Erythroblast (primary cell): ENCODE results near the gene SIK3.

Experiments
- GATA1 ChIP-seq: IDR thresholded peaks from 2 replicates; pipeline ENCODE4 v1.6.1; 2011; ENCODE audit warnings: low read depth, mild to moderate bottlenecking, control low read depth, low read length, moderate library complexity
- POLR2A ChIP-seq: IDR thresholded peaks from 2 replicates; pipeline ENCODE4 v1.6.1; 2011; ENCODE audit warnings: mild to moderate bottlenecking, low read length

DNA sequence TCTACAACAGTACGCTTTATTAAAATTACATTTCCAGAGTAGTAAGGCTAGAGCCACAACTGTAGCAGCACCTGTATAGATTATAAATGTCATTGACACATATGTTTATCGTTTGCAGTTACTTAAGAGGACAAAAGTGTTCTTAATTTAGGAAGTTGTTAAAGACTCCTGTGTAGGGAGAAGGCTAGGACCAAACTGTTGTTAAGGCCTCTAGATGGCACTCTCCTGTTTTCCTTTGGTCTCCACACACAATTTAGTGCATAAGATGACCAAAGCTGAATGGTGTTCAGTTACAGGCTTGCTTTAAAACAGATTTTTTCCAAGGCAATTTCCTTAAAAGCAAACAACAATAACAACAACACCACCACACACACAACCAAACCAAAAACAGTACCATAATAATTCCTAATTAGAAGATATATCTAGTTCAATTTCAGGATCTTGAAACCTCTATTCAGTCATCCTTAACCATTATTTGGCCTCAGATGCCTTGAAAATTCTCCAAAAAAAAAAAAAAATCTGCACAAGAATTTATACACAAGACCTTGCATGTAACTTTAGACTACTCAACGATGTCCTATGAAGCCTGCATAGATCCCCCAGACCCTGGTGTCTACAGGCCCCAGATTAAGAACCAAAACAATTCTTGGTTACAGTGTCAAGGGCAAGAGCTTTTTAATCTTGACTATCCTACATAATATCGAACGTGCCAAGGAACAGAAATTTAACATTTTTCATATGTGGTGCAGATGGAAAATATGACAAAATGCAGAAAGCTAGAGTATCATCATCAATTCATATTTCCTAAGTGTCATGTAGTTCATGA is 218.2 kb downstream of the SIK3 start:
- no peak for TF ChIP-seq POLR2A
- no peak for TF ChIP-seq GATA1
